Body of pancreas (tissue), 4 donors: ENCODE results near the gene OLFML2A. TPM values are rescaled to one million over a fixed set of nuclear protein-coding genes. Genes with fewer than 3 reads are reported as not detected.
A peak's percentile ranks its signal among the peaks of the same experiment; 100 is the strongest.

Experiments used
- ATAC-seq: fragments of 150-250 bp; one replicate; pipeline ENCODE4 v1.9.1; 2016
- DNase-seq, 4 donors: peaks; one replicate each; pipeline ENCODE4 v3.0.0-alpha.2; 2019
- H3K27ac ChIP-seq, 4 donors: fragments of 200-600 bp; sonication (generic); 1 replicate in 3 of 4; 2 replicates in 1 of 4; pipeline versions ENCODE4 v1.5.1 to v1.6.1; 2016 to 2019; ENCODE audit warnings: mild to moderate bottlenecking in 1 of 4, mixed read lengths in 1 of 4, moderate library complexity in 1 of 4
- H3K27me3 ChIP-seq, 2 donors: fragments of 200-600 bp; sonication (generic); one replicate each; pipeline ENCODE4 v1.6.0; 2016; ENCODE audit warnings: mild to moderate bottlenecking in 1 of 2
- H3K36me3 ChIP-seq, 2 donors: fragments of 200-600 bp; sonication (generic); replicated peaks in 1 of 2; 2 replicates each; pipeline ENCODE4 v1.5.1; 2016; ENCODE audit warnings: low read depth in 2 of 2; ENCODE audit not compliant: insufficient read depth in 1 of 2
- H3K4me1 ChIP-seq: fragments of 200-600 bp; sonication (generic); one replicate; pipeline ENCODE4 v1.6.0; 2016
- H3K4me3 ChIP-seq, 2 donors: fragments of 200-600 bp; sonication (generic); 1 replicate in 1 of 2; 2 replicates in 1 of 2; pipeline ENCODE4 v1.5.1; 2016 to 2019
- H3K9me3 ChIP-seq, 3 donors: fragments of 200-600 bp; sonication (generic); 1 replicate in 2 of 3; 2 replicates in 1 of 3; pipeline ENCODE4 v1.5.1; 2016
- CTCF ChIP-seq, 7 experiments: fragments of 450-650 bp in 4 of 7; fragments of 200-600 bp in 3 of 7; sonication (generic) in 3 of 7; IDR thresholded peaks; one replicate each; pipeline ENCODE4 v1.5.1; 2016 to 2019; ENCODE audit warnings: antibody characterized with exemption in 7 of 7
- POLR2A ChIP-seq, 3 donors: fragments of 450-650 bp; IDR thresholded peaks; one replicate each; pipeline ENCODE4 v1.6.1; 2016; ENCODE audit warnings: antibody characterized with exemption in 3 of 3, mild to moderate bottlenecking in 2 of 3
- WGBS, 2 donors: methylation state at CpG; one replicate each; pipeline ENCODE4 v1.1.5; 2017; 5-methylcytosine and 5-hydroxymethylcytosine counted together
- intact Hi-C: fragments of 100-400 bp; cut with DNase I; formaldehyde crosslinking; loops from one replicate; pipeline ENCODE4 v1.15.1; 2023
- total RNA-seq, 2 donors: library from RNA; depleted of rRNA; stranded (reverse); fragments of >200 nt; gene quantifications; one replicate each; pipeline ENCODE4 v1.1.0, GENCODE V29; 2016

Gene OLFML2A
- total RNA-seq, 2 donors from 2014 or later, result 4.4 to 5.3 TPM

- Histone ChIP-seq H3K4me3 (no peak overlapping the region), H3K4me1 (peaks cover 32% of the 10 kb centered on the region), H3K27ac (peak overlapping the region in 1 of 4 donors; percentile 68), H3K9me3 (no peaks in the 10 kb centered on the region), H3K36me3 (no peaks in the 10 kb centered on the region), H3K27me3 (no peaks in the 10 kb centered on the region)
- intact Hi-C loops, result no loop called here
- 78 to 86% methylated on average over 8 of the region's 8 CpGs for WGBS, 2 donors
- peak; percentile 45 for ATAC-seq
- DNase-seq, result peak in 2 of 4 donors; percentile 36 to 50
- no peak for TF ChIP-seq CTCF (IDR thresholded peaks at IDR 0.05)
- TF ChIP-seq POLR2A (IDR thresholded peaks at IDR 0.05), result peak in 1 of 3 donors; percentile 9
Measured at GRCh38 chr9:124792257-124793014, 15.5 kb downstream of the OLFML2A start.

GRCh38 chr9:124793015-124793541 lies 16.1 kb downstream of the OLFML2A start:
- Histone ChIP-seq H3K27ac (peak overlapping the region in 2 of 4 donors; percentile 2 to 68), H3K4me3 (no peak overlapping the region), H3K36me3 (no peaks in the 10 kb centered on the region), H3K4me1 (peaks cover 38% of the 10 kb centered on the region), H3K9me3 (no peaks in the 10 kb centered on the region), H3K27me3 (no peaks in the 10 kb centered on the region)
- TF ChIP-seq CTCF (IDR thresholded peaks at IDR 0.05) (no peak), POLR2A (IDR thresholded peaks at IDR 0.05) (no peak)
- 52 to 53% methylated on average over 6 to 9 of the region's 9 CpGs for WGBS, 2 donors
- intact Hi-C loops, result no loop called here
- ATAC-seq, result no peak
- peak in 3 of 4 donors; percentile 39 to 71 (median 40) for DNase-seq

GRCh38 chr9:124794902-124795491 lies 18.1 kb downstream of the OLFML2A start:
- no peaks in the 10 kb centered on the region for H3K27me3 ChIP-seq
- ATAC-seq (peak; percentile 33), DNase-seq (peak; percentile 46 to 71 (median 55))
- no peak for TF ChIP-seq POLR2A (IDR thresholded peaks at IDR 0.05)
- TF ChIP-seq CTCF (IDR thresholded peaks at IDR 0.05), result peak in 5 of 7 experiments; percentile 12 to 56 (median 35)
- intact Hi-C loops, result no loop called here
- 70 to 71% methylated on average over 4 to 10 of the region's 11 CpGs for WGBS, 2 donors
- H3K27ac ChIP-seq, result peak overlapping the region in 1 of 4 donors; percentile 27
- H3K36me3 ChIP-seq, result no peaks in the 10 kb centered on the region
- peaks cover 58% of the 10 kb centered on the region for H3K4me1 ChIP-seq
- no peaks in the 10 kb centered on the region for H3K9me3 ChIP-seq
- no peak overlapping the region for H3K4me3 ChIP-seq

- TF ChIP-seq CTCF (IDR thresholded peaks at IDR 0.05), result no peak
- TF ChIP-seq POLR2A (IDR thresholded peaks at IDR 0.05), result no peak
- peaks cover 67% of the 10 kb centered on the region for H3K4me1 ChIP-seq
- H3K36me3 ChIP-seq, result no peaks in the 10 kb centered on the region
- no peak for ATAC-seq
- H3K27ac ChIP-seq, result peak overlapping the region in 2 of 4 donors; percentile 27 to 39
- 60 to 67% methylated on average over 3 to 8 of the region's 9 CpGs for WGBS, 2 donors
- no peaks in the 10 kb centered on the region for H3K9me3 ChIP-seq
- no peaks in the 10 kb centered on the region for H3K27me3 ChIP-seq
- DNase-seq, result no peak
- intact Hi-C loops, result no loop called here
- no peak overlapping the region for H3K4me3 ChIP-seq
Measured at GRCh38 chr9:124795881-124796431, 19.0 kb downstream of the OLFML2A start.
